Measurements from ENCODE around the gene BBX. TPM values are rescaled to one million over a fixed set of nuclear protein-coding genes. Genes with fewer than 3 reads are reported as not detected.

BBX gene
- polyA plus RNA-seq, 1 experiment, result 46.1 TPM

DNA sequence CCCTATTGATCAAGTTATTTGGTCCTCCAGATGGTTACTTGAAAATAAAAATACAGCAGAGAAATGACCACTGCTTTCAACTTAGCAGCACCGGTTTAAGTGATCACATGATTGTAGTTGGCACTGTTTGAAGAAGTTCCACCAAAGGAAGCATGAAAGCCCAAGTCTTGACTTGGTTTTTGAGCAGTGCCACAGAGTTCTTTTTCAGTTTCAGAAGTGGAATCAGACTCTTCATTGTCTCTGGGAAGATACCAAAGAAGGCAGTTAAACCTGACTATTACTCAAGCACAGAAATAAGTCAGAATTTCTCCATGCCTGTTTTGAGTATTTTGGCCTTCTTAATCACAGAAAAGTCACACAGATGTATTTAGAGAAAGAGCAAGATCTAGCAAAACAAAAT, 66.7 kb downstream of the BBX start:
- ChIA-PET CTCF (interaction anchor here (1.3 kb wide), 1 partner anchor 101 kb away, joined by 3 read pairs; no protein-coding TSS in a partner anchor), POLR2A (no interaction called here)
- H3K27ac ChIP-seq (ENCODE audit: low read depth, low read length), result no peak overlapping the region
- no peak overlapping the region for H3K4me3 ChIP-seq (ENCODE audit: low read depth, low read length)
- TF ChIP-seq, protein P1, sequence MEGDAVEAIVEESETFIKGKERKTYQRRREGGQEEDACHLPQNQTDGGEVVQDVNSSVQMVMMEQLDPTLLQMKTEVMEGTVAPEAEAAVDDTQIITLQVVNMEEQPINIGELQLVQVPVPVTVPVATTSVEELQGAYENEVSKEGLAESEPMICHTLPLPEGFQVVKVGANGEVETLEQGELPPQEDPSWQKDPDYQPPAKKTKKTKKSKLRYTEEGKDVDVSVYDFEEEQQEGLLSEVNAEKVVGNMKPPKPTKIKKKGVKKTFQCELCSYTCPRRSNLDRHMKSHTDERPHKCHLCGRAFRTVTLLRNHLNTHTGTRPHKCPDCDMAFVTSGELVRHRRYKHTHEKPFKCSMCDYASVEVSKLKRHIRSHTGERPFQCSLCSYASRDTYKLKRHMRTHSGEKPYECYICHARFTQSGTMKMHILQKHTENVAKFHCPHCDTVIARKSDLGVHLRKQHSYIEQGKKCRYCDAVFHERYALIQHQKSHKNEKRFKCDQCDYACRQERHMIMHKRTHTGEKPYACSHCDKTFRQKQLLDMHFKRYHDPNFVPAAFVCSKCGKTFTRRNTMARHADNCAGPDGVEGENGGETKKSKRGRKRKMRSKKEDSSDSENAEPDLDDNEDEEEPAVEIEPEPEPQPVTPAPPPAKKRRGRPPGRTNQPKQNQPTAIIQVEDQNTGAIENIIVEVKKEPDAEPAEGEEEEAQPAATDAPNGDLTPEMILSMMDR (IDR thresholded peaks at IDR 0.05; ENCODE audit: low read depth, low read length), result no peak
- no peaks in the 10 kb centered on the region for H3K27me3 ChIP-seq (ENCODE audit: control insufficient read depth, insufficient read depth, low read length)
- no peak for DNase-seq (ENCODE audit: low read depth, low spot score)
- H3K9me3 ChIP-seq (ENCODE audit: control insufficient read depth, insufficient read depth, low read length), result no peaks in the 10 kb centered on the region

- H3K9me3 ChIP-seq (ENCODE audit: control insufficient read depth, insufficient read depth, low read length), result no peaks in the 10 kb centered on the region
- H3K27ac ChIP-seq (ENCODE audit: low read depth, low read length), result no peak overlapping the region
- no peaks in the 10 kb centered on the region for H3K27me3 ChIP-seq (ENCODE audit: control insufficient read depth, insufficient read depth, low read length)
- ChIA-PET CTCF (interaction anchor here (1.3 kb wide), 1 partner anchor 16 kb away, joined by 5 read pairs; no protein-coding TSS in a partner anchor), POLR2A (interaction anchor here (0.7 kb wide), 1 partner anchor 115 kb away, joined by 3 read pairs; no protein-coding TSS in a partner anchor)
- DNase-seq (ENCODE audit: low read depth, low spot score), result no peak
- H3K4me3 ChIP-seq (ENCODE audit: low read depth, low read length), result no peak overlapping the region
- TF ChIP-seq, protein P1 (IDR thresholded peaks at IDR 0.05; ENCODE audit: low read depth, low read length), result no peak
These were observed 68.0 kb downstream of the BBX start for GRCh38 chr3:107590786-107591185.

DNA sequence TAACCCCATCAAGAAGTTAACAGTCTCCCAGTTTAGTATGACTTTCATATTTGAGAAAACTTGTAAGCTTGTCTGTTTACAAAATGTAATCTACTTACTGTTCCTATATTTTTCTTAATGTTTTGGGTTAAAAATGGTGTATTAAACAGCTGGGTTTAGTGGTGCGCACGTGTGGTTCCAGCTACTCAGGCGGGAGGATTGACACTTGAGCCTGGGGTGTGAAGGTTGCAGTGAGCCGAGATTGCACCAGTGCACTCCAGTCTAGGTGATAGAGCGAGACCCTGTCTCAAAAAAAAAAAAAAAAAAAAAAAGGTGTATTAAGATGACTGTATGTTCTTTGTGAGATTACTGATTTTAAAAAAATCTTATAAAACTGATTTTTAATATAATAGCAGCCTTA, 69.3 kb downstream of the BBX start:
- H3K4me3 ChIP-seq (ENCODE audit: low read depth, low read length), result no peak overlapping the region
- no peaks in the 10 kb centered on the region for H3K9me3 ChIP-seq (ENCODE audit: control insufficient read depth, insufficient read depth, low read length)
- TF ChIP-seq, protein P1 (IDR thresholded peaks at IDR 0.05; ENCODE audit: low read depth, low read length), result no peak
- H3K27ac ChIP-seq (ENCODE audit: low read depth, low read length), result no peak overlapping the region
- no peaks in the 10 kb centered on the region for H3K27me3 ChIP-seq (ENCODE audit: control insufficient read depth, insufficient read depth, low read length)
- DNase-seq (ENCODE audit: low read depth, low spot score), result no peak
- ChIA-PET CTCF (interaction anchor here (0.9 to 1.8 kb wide), 4 partner anchors 12 to 254 kb away, joined by 3 to 9 read pairs (median 4); no protein-coding TSS in a partner anchor), POLR2A (no interaction called here)

GRCh38 chr3:107594870-107595269, 72.1 kb downstream of the BBX start:
- Histone ChIP-seq H3K9me3 (ENCODE audit: control insufficient read depth, insufficient read depth, low read length) (no peaks in the 10 kb centered on the region), H3K27ac (ENCODE audit: low read depth, low read length) (no peak overlapping the region), H3K27me3 (ENCODE audit: control insufficient read depth, insufficient read depth, low read length) (no peaks in the 10 kb centered on the region), H3K4me3 (ENCODE audit: low read depth, low read length) (no peak overlapping the region)
- TF ChIP-seq, protein P1 (IDR thresholded peaks at IDR 0.05; ENCODE audit: low read depth, low read length), result no peak
- POLR2A ChIA-PET, result no interaction called here
- DNase-seq (ENCODE audit: low read depth, low spot score), result no peak
- CTCF ChIA-PET, result no interaction called here

DNA sequence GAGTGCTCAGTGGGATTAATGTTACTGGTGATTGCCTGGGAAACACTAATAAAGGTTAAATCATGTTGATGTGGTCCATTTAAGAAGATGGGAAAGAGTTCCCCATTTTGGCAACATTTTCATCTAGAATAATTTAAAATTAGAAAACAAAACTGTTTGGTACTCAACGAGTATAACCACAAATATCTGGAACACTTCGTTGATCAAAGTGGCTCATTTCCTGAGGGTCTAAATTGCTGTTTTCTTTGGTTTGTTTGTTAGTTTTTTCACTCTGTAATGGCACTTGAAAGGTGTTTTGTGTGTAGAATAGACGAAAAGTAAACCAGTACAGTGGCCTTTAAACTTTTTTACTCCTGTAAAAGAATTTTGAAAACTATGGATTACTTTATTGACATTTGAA, 73.9 kb downstream of the BBX start:
- DNase-seq (ENCODE audit: low read depth, low spot score), result no peak
- POLR2A ChIA-PET, result no interaction called here

More for the DNA sequence above, 73.9 kb downstream of the BBX start:
- no peaks in the 10 kb centered on the region for H3K9me3 ChIP-seq (ENCODE audit: control insufficient read depth, insufficient read depth, low read length)
- no peaks in the 10 kb centered on the region for H3K27me3 ChIP-seq (ENCODE audit: control insufficient read depth, insufficient read depth, low read length)
- no peak overlapping the region for H3K27ac ChIP-seq (ENCODE audit: low read depth, low read length)
- H3K4me3 ChIP-seq (ENCODE audit: low read depth, low read length), result no peak overlapping the region
- CTCF ChIA-PET, result no interaction called here
- TF ChIP-seq, protein P1 (IDR thresholded peaks at IDR 0.05; ENCODE audit: low read depth, low read length), result no peak
